Astrocyte of the spinal cord (primary cell): ENCODE measurements around the gene TRUB1.

Experiments
- DNase-seq: peaks from one replicate; pipeline ENCODE4 v3.0.0; 2011; ENCODE audit warnings: low read depth, low spot score
- H3K4me3 ChIP-seq: 2 replicates; pipeline ENCODE4 v1.5.1; 2011; ENCODE audit warnings: low read depth, mild to moderate bottlenecking, low read length, moderate library complexity
- CTCF ChIP-seq: IDR thresholded peaks from 2 replicates; pipeline ENCODE4 v1.5.1; 2012; ENCODE audit warnings: low read depth, mild to moderate bottlenecking, low read length, inconsistent platforms
- in situ Hi-C: cut with HindIII; loops from 2 replicates; pipeline ENCODE4 v1.10.0; 2017; ENCODE audit warnings: low sequenced_read_pairs

TRUB1 gene

GRCh38 chr10:114996542-114996941, 58.5 kb downstream of the TRUB1 start:
- peak; percentile 51 for DNase-seq
- TF ChIP-seq CTCF, result no peak
- in situ Hi-C loops, result no loop called here
- no peak overlapping the region for H3K4me3 ChIP-seq

GRCh38 chr10:114998993-114999392, 61.0 kb downstream of the TRUB1 start:
- no peak for DNase-seq
- H3K4me3 ChIP-seq, result no peak overlapping the region
- in situ Hi-C loops, result no loop called here
- TF ChIP-seq CTCF, result no peak

- peak; percentile 13 for DNase-seq
- in situ Hi-C loops, result no loop called here
- no peak for TF ChIP-seq CTCF
- H3K4me3 ChIP-seq, result no peak overlapping the region
Measured at GRCh38 chr10:115001506-115002381, 63.7 kb downstream of the TRUB1 start.

GRCh38 chr10:115003396-115003795, 65.4 kb downstream of the TRUB1 start:
- H3K4me3 ChIP-seq, result no peak overlapping the region
- in situ Hi-C loops, result no loop called here
- TF ChIP-seq CTCF, result no peak
- DNase-seq, result no peak

GRCh38 chr10:115004236-115004862, 66.4 kb downstream of the TRUB1 start:
- H3K4me3 ChIP-seq, result no peak overlapping the region
- no peak for DNase-seq
- no peak for TF ChIP-seq CTCF
- in situ Hi-C loops, result no loop called here

- in situ Hi-C loops, result no loop called here
- no peak for TF ChIP-seq CTCF
- no peak overlapping the region for H3K4me3 ChIP-seq
- DNase-seq, result no peak
Measured at GRCh38 chr10:115005771-115006170, 67.8 kb downstream of the TRUB1 start.
